Sigmoid colon (tissue), 7 donors: ENCODE results near the gene NDUFA8. TPM values are rescaled to one million over a fixed set of nuclear protein-coding genes. Genes with fewer than 3 reads are reported as not detected.

ENCODE experiments used
- DNase-seq: peaks from one replicate; pipeline ENCODE4 v3.0.0-alpha.2; 2019
- H3K27ac ChIP-seq, 4 donors: fragments of 200-600 bp; sonication (generic); one replicate each; pipeline ENCODE4 v1.5.1; 2016 to 2019; ENCODE audit warnings: mild to moderate bottlenecking in 1 of 4
- H3K27me3 ChIP-seq, 3 donors: fragments of 200-600 bp; sonication (generic); one replicate each; pipeline ENCODE4 v1.5.1; 2019; ENCODE audit warnings: mild to moderate bottlenecking in 1 of 3
- H3K36me3 ChIP-seq, 4 donors: fragments of 200-600 bp; sonication (generic); one replicate each; pipeline ENCODE4 v1.5.1; 2016 to 2019
- H3K4me1 ChIP-seq, 4 donors: fragments of 200-600 bp; sonication (generic); one replicate each; pipeline ENCODE4 v1.5.1; 2017 to 2019
- H3K4me3 ChIP-seq, 4 donors: fragments of 200-600 bp; sonication (generic); one replicate each; pipeline ENCODE4 v1.5.1; 2017 to 2019; ENCODE audit warnings: mild to moderate bottlenecking in 2 of 4, moderate library complexity in 1 of 4
- H3K9me3 ChIP-seq, 4 donors: fragments of 200-600 bp in 3 of 4; sonication (generic) in 3 of 4; one replicate each; pipeline versions ENCODE4 v1.5.1 to v1.6.1; 2013 to 2019
- EP300 ChIP-seq, 4 donors: sonication (generic); formaldehyde crosslinking; IDR thresholded peaks; one replicate each; pipeline ENCODE4 v1.6.1; 2017; ENCODE audit warnings: antibody characterized with exemption in 4 of 4
- POLR2A ChIP-seq, 2 donors: fragments of 450-650 bp; IDR thresholded peaks; one replicate each; pipeline ENCODE4 v1.6.1; 2016; ENCODE audit warnings: antibody characterized with exemption in 2 of 2, mild to moderate bottlenecking in 2 of 2, moderate library complexity in 2 of 2
- POLR2AphosphoS5 ChIP-seq, 4 donors: sonication (generic); formaldehyde crosslinking; IDR thresholded peaks; one replicate each; pipeline ENCODE4 v1.6.1; 2017; ENCODE audit warnings: antibody characterized with exemption in 4 of 4
- WGBS, 2 donors: extraction: QIAGEN DNeasy Blood & Tissue Kit; methylation state at CpG; one replicate each; pipeline ENCODE4 v1.1.7; 2013; 5-methylcytosine and 5-hydroxymethylcytosine counted together
- intact Hi-C: fragments of 100-400 bp; cut with DNase I; formaldehyde crosslinking; loops from one replicate; pipeline ENCODE4 v1.15.1; 2023
- polyA plus RNA-seq, 3 donors: library from polyadenylated mRNA; stranded (reverse); fragments of 200-250 nt; gene quantifications; one replicate each; pipeline ENCODE4 v1.2.3, GENCODE V29; 2013
- total RNA-seq, 4 donors: library from RNA; depleted of rRNA; stranded (reverse); fragments of >200 nt; gene quantifications; one replicate each; pipeline ENCODE4 v1.1.0, GENCODE V29; 2016
- TF ChIP-seq, protein P1 (sequence below), 4 experiments: fragments of 450-650 bp in 3 of 4; fragments of 200-600 bp in 1 of 4; IDR thresholded peaks; one replicate each; pipeline ENCODE4 v1.5.1; 2016 to 2019; ENCODE audit warnings: antibody characterized with exemption in 4 of 4, mild to moderate bottlenecking in 3 of 4, moderate library complexity in 2 of 4
- donor health status: healthy with polysubstance abuse.
- donor health status: Bipolar disorder and iron deficiency.
- donor health status: healthy.

Gene NDUFA8
- total and polyA plus RNA-seq, 7 donors = 63.9 to 194 (median 92.7) TPM

DNA sequence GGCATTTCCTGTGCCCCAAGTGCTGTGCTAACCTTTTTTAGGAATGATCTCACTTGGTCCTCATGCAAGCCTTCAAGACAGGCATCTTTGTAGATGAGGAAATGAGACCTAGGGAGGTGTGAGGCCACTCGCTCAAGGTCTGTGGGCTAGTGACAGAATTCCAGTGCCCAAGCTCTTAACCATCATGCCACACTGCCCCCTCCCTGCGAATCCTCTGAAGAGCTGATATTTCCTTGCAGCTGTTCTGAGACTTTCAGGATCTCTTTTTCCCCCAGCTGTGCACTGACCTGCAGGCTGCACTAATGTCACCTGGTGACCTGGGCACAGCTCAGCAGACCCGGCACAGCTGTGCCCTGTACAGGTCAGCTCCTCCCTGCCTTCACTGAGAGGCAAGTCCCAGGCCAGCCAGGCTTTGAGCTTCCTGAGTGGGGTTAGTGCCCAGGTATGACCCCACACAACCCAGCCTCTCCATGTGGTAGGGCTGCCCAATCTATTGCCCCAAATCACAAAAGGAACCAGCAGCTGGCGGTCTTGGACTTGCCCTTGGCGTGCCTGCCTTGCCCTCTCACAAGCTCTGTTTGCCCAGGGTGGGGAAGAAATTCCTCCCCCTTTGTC is 32.8 kb upstream of the NDUFA8 start:
- peaks cover 0 to 9% (median 0%) of the 10 kb centered on the region in 4 donors for H3K36me3 ChIP-seq
- H3K9me3 ChIP-seq = no peaks in the 10 kb centered on the region
- no peak for DNase-seq
- H3K4me1 ChIP-seq = no peaks in the 10 kb centered on the region
- H3K27me3 ChIP-seq = no peaks in the 10 kb centered on the region
- no peak overlapping the region for H3K27ac ChIP-seq
- WGBS, 2 donors = 68 to 84% methylated on average over 5 of the region's 5 CpGs
- TF ChIP-seq POLR2A (IDR thresholded peaks at IDR 0.05) = no peak
- TF ChIP-seq, protein P1, sequence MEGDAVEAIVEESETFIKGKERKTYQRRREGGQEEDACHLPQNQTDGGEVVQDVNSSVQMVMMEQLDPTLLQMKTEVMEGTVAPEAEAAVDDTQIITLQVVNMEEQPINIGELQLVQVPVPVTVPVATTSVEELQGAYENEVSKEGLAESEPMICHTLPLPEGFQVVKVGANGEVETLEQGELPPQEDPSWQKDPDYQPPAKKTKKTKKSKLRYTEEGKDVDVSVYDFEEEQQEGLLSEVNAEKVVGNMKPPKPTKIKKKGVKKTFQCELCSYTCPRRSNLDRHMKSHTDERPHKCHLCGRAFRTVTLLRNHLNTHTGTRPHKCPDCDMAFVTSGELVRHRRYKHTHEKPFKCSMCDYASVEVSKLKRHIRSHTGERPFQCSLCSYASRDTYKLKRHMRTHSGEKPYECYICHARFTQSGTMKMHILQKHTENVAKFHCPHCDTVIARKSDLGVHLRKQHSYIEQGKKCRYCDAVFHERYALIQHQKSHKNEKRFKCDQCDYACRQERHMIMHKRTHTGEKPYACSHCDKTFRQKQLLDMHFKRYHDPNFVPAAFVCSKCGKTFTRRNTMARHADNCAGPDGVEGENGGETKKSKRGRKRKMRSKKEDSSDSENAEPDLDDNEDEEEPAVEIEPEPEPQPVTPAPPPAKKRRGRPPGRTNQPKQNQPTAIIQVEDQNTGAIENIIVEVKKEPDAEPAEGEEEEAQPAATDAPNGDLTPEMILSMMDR (IDR thresholded peaks at IDR 0.05) = no peak
- TF ChIP-seq POLR2AphosphoS5 (IDR thresholded peaks at IDR 0.05) = no peak
- TF ChIP-seq EP300 (IDR thresholded peaks at IDR 0.05) = no peak
- no peak overlapping the region for H3K4me3 ChIP-seq
- intact Hi-C loops = no loop called here

DNA sequence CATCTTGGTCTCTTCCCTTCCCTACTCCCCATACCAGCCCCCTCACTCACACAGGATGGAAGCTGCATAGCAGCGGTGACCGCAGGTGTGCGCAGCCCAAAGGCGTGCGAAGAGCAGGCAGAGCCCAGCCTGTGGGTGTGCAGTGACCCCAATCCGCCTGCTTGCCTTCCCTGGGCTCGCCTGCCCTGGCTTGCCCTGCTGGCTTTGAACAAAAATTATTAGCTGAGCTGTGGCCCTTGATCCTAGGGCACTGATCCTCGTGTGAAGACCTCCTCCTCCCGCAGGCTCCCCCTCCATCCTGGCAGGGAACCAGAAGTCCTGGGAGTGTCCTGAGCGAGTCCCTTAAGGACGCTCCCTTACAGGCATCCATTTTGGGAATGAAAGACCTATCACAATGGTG is 32.0 kb upstream of the NDUFA8 start:
- Histone ChIP-seq H3K9me3 (no peaks in the 10 kb centered on the region), H3K4me1 (no peaks in the 10 kb centered on the region), H3K36me3 (peaks cover 0 to 17% (median 0%) of the 10 kb centered on the region in 4 donors), H3K4me3 (no peak overlapping the region), H3K27me3 (no peaks in the 10 kb centered on the region), H3K27ac (no peak overlapping the region)
- TF ChIP-seq EP300 (IDR thresholded peaks at IDR 0.05) (no peak), POLR2AphosphoS5 (IDR thresholded peaks at IDR 0.05) (no peak), POLR2A (IDR thresholded peaks at IDR 0.05) (no peak)
- TF ChIP-seq, protein P1 (IDR thresholded peaks at IDR 0.05) = no peak
- 84 to 86% methylated on average over 11 of the region's 11 CpGs for WGBS, 2 donors
- no peak for DNase-seq
- intact Hi-C loops = no loop called here

DNA sequence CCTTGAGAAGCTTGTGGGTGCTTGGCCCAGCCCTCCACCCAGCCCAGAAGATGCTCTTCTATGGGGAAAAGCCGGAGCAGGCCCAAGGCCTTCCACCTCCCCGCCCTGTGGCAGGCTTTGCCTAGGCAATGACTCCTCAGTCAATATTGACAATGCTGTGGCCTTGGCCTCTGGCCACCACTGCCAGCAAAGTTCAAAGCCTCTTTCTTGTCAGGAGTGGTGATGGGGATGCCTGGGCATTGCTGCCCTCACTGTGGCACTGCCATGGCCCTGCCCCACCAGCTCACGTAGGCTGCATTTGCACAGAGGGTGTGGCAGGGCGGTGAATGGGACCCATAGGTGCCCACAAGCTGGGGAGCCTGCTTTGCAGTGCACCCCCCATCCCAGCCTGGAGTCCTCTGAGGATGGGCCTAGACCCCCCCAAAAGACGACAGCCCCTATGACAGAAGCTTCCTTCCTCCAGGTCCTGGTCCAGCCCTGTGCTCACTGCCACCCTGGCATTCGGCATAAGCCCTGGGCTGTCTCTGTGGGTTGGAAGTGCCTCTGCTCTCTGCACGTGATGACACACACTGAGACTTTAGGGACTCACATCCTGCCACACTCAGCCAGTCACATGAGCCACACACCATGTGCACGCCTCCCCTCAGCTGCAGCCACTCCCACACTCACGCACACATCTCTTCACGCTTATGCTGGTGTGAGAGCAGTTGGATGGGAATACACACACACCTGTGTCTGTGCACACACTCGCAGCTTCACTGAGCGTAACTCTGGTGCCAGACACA is 31.2 kb upstream of the NDUFA8 start:
- 39 to 75% methylated on average over 12 of the region's 12 CpGs for WGBS, 2 donors

DNA sequence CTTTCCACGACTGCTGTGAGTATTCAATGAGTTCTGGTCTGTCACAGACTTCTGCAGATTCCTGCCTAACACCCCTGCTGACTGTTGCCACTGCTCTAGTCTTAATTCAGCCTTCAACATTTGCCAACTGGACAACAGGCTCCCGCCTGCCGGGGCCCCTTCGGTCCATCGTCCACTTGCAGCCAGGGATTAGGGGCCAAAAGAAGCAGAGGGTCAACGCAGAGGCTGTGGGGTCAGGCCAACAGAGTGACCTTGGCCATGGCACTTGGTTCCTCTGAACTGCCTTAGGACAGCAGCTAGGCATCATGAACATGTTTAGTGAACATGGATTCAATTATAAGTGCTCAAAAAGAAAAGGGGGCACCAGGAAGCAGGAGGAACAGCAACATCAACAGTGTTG is 28.8 kb upstream of the NDUFA8 start:
- TF ChIP-seq, protein P1 (IDR thresholded peaks at IDR 0.05) = no peak
- TF ChIP-seq EP300 (IDR thresholded peaks at IDR 0.05) = no peak
- TF ChIP-seq POLR2A (IDR thresholded peaks at IDR 0.05) = no peak
- no peak for TF ChIP-seq POLR2AphosphoS5 (IDR thresholded peaks at IDR 0.05)
- intact Hi-C loops = no loop called here
- Histone ChIP-seq H3K4me1 (no peaks in the 10 kb centered on the region), H3K27me3 (no peaks in the 10 kb centered on the region), H3K36me3 (peaks cover 0 to 25% (median 0%) of the 10 kb centered on the region in 4 donors), H3K4me3 (no peak overlapping the region), H3K9me3 (no peaks in the 10 kb centered on the region), H3K27ac (no peak overlapping the region)
- DNase-seq = no peak
- 90 to 93% methylated on average over 6 of the region's 6 CpGs for WGBS, 2 donors

More for the DNA sequence above, 31.2 kb upstream of the NDUFA8 start:
- intact Hi-C loops = no loop called here
- Histone ChIP-seq H3K27ac (no peak overlapping the region), H3K9me3 (no peaks in the 10 kb centered on the region), H3K4me3 (no peak overlapping the region), H3K27me3 (no peaks in the 10 kb centered on the region), H3K4me1 (no peaks in the 10 kb centered on the region), H3K36me3 (peaks cover 0 to 17% (median 0%) of the 10 kb centered on the region in 4 donors)
- no peak for TF ChIP-seq POLR2A (IDR thresholded peaks at IDR 0.05)
- no peak for TF ChIP-seq POLR2AphosphoS5 (IDR thresholded peaks at IDR 0.05)
- TF ChIP-seq EP300 (IDR thresholded peaks at IDR 0.05) = no peak
- TF ChIP-seq, protein P1 (IDR thresholded peaks at IDR 0.05) = no peak
- DNase-seq = no peak
